ENCODE measurements around the gene SCARF1.
A peak's percentile ranks its signal among the peaks of the same experiment; 100 is the strongest.

The SCARF1 gene

DNA sequence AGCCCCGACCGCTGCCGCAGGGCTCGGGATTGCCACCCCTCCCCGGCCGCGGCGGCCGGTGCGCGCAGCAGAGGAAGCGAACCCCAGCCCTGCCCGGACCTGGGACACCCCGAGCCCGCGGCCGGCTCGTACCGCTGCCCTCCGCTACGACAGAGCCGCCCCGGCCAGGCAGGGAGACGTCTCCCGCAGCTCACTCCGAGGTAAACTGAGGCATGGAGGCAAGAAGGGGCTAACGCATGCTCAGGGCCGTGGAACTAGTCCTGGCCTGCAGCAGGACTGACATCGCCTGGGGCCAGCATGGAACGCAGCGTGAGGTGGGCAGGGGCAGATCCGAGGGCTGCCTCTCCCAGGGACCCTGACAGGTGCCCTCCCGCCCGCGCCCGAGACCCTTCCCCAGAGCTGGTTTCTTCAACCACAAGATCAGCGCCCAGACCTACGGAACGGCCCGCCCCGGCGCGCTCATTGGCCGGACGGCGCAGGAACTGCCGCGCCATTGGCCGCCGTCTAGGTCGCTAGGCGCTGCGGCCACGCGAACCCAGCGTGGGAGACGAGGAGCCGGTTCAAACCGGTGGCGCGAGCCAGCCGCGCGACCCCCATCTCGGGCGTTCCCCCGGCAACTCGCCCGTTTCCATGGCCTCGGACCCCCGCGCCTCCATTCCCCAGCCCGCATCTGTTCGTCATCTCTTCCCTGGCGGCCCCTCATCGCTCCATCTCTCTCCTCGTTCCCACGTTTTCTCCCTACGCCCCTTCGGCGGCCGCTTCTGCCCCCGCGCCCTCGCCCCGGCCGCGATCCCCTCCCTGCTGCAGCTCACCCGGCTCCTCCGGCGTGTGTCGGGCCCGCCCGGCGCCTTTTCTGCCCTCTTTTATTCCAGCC is 17.3 kb downstream of the SCARF1 start, which contains the start of gene SLC43A2:
Gene SLC43A2 (minus strand): TSS at position 853 of the 874 bp plus-strand sequence. CDS start 960 bp downstream, outside the sequence.
- DNase-seq (ENCODE audit: low spot score) = peak; percentile 87

DNA sequence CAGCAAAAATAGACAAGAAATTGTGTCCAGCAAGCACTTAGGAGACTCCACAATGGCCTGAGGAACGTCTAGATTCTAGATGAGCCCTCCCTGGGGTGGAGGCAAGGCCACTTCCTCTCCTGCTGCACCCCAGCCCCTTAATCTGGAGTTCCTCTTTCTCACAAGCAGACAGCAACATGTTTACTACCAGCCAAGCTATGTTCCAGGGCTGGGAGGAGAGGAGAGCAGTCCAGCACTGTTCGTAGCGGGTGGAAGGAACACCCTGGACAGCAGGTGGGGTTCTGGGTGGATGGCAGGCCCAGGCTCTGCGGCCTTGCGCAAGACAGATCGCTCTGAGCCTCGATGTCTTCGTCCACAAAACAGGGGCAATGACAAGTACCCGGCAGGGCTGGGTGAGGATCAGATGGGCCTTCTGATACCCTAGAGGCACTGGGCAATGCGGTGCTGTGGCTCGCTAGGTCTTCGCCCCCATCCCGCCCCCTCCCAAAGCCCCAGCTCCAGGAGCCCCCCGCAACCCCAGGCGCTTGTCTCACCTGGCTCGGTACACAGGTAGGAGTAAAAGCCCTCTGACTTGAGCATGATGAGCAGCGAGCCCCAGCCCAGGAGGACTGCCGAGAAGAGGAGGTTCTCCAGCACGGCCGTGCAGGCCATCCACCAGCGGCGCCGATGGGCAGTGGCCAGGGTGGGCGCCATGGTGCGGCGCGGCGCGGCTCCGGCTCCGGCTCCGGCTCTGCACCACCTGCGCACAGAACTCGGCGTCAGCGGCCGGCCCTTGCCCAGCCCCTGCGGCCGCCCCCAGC is 18.1 kb downstream of the SCARF1 start:
- DNase-seq (ENCODE audit: low spot score) = no peak

- DNase-seq (ENCODE audit: low spot score) = no peak
These were observed 19.2 kb downstream of the SCARF1 start for GRCh38 chr17:1626333-1626732.

- DNase-seq (ENCODE audit: low spot score) = no peak
These were observed 20.0 kb downstream of the SCARF1 start for GRCh38 chr17:1625581-1625980.

GRCh38 chr17:1625053-1625452 is 20.5 kb downstream of the SCARF1 start:
- no peak for DNase-seq (ENCODE audit: low spot score)

DNA sequence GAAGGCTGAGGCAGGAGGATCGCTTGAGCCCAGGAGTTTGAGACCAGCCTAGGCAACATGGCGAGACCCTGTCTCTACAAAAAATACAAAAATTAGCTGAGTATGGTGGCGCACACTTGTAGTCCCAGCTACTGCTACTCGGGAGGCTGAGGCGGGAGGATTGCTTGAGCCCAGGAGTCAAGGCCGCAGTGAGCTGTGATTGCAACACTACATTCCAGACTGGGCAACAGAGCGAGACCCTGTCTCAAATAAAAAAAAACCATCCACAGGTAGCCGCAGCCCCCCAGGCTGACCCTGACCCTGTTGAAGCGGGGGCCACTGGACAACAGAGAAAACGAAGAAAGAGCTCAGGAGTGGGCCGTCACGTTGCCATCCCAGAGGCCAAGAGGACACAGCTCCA is 20.9 kb downstream of the SCARF1 start:
- DNase-seq (ENCODE audit: low spot score) = no peak

GRCh38 chr17:1623057-1623630 is 22.4 kb downstream of the SCARF1 start:
- DNase-seq (ENCODE audit: low spot score) = no peak

DNA sequence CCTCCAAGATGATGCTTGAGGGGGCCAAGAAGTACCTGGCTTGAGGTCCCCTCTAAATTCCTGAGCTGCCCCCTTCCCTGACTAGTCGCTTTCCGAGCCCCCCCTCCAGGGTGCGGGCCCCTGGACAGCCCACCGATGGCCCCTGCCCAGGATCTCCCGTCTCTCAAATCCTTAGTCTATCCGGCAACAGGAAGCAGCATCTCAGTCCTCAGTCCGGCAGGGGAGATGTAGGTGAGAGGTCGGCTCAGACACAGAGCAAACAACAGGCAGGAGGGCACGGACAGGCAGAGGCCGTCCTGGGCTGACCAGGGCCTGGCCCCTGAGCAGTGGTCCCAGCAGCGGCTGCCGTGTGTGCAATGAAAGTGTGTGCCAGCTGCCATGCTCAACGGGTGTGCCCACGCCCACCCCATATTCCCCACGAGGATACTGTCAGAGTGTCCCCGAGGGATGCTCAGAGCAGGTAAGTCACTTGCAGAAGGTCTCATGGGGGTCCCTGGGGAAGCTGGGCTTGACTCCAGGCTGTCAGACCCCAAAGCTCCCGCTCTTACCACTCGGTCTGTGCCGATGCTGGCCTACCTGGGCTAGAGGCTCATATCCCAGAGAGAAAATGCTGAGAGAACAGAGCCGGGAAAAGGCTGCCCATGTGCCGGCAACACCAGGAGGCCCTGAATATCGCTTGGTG is 24.1 kb downstream of the SCARF1 start:
- DNase-seq (ENCODE audit: low spot score) = no peak

DNA sequence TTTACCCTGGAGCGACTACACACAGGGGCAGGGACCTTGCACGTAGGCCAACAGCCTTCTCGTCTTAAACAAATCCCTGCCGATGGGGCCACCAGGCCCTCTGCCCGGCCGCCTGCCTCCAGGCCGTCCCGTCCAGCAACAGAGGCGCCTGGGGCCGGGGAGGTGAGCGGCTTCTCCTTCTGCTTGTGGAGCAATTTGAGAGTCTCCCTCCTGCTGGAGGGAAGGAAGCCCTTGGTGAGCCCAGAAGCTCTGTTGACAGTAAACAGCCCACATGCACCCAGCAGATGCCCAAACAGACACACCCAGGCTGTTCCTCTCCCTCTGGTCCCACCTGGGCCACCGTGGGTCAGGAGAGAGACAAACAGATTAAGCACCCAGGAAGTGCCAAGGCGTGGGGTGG is 25.0 kb downstream of the SCARF1 start:
- DNase-seq (ENCODE audit: low spot score) = no peak

DNA sequence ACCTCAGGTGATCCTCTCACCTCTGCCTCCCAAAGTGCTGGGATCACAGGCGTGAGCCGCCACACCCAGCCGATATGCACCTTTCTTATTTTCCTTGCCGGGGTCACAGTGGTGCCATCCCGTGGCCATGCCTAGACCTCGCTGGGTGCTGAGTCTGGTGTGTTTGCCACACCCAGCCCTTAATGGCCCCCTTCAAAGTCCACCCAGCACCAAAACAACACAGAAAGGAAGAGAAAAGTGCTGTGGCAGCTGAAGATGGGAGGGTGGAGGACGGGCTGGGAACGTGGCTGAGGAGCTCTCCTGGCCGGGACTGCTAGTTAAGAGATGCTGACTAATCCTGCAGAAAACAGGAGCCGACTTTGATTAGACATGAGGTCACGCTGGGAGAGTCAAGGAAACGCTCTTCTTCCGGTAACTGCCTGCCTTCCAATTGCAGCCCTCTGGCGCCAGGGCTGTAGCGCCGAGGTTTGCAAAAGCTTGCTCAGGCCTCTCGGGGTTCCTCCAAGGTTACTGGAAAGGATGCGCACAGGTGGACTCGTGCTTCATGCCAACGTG is 27.8 kb downstream of the SCARF1 start:
- no peak for DNase-seq (ENCODE audit: low spot score)

- DNase-seq (ENCODE audit: low spot score) = no peak
These were observed 29.4 kb downstream of the SCARF1 start for GRCh38 chr17:1616101-1616500.

DNA sequence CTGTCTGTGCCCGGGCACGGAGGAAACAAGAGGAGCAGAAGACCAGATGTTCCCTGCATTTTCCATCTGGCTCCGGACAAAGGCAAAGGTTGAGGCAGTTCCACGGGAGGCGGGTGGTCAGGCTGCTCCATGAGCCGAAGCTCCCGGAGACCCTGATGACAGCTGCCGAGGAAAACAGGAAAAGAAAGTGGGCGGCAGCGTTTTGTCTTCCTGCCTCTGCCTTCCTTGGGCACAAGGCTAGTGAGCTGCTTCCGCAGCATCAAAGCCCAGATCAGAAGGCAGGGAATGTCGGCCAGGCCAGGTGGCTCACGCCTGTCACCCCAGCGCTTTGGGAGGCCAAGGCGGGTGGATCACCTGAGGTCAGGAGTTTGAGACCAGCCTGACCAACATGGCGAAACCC is 33.1 kb downstream of the SCARF1 start:
- DNase-seq (ENCODE audit: low spot score) = no peak

- no peak for DNase-seq (ENCODE audit: low spot score)
These were observed 33.8 kb downstream of the SCARF1 start for GRCh38 chr17:1611715-1612114.

GRCh38 chr17:1608676-1609075 is 36.9 kb downstream of the SCARF1 start:
- DNase-seq (ENCODE audit: low spot score) = no peak

- DNase-seq (ENCODE audit: low spot score) = no peak
These were observed 37.6 kb downstream of the SCARF1 start for GRCh38 chr17:1607971-1608320.

- no peak for DNase-seq (ENCODE audit: low spot score)
These were observed 39.1 kb downstream of the SCARF1 start for GRCh38 chr17:1606352-1606985.

DNA sequence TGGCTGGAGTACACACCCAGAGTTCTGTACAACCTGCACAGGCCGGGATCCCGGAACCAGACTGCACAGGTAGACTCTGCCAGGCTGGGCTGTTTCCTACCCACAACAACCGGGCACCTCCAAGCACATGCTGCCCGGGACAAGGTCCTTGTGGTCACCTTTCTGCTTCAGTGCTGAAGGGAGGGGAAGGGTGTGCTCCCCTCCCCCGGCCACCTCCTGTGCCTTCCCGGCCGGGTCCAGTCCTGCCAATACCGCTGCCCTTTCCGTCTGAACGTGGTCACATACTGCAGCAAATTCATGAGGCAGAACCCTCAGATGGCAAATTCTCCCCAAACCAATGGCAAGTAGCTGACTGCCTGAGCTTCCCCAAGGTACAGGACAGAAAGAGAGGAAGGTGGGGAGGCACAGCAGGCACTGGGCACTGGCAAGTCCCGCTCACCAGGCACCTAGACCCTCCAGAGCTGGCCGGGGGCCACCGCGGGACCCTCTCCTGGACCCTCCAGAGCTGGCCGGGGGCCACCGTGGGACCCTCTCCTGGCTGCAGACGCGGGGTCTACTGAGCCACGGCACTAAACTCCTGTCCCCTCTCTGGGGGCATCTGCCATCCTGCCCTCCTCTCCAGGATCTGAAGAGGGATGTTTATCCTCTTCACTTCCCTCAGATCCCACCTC is 39.7 kb downstream of the SCARF1 start:
- no peak for DNase-seq (ENCODE audit: low spot score)

GRCh38 chr17:1604831-1605528 is 40.6 kb downstream of the SCARF1 start:
- DNase-seq (ENCODE audit: low spot score) = no peak

DNA sequence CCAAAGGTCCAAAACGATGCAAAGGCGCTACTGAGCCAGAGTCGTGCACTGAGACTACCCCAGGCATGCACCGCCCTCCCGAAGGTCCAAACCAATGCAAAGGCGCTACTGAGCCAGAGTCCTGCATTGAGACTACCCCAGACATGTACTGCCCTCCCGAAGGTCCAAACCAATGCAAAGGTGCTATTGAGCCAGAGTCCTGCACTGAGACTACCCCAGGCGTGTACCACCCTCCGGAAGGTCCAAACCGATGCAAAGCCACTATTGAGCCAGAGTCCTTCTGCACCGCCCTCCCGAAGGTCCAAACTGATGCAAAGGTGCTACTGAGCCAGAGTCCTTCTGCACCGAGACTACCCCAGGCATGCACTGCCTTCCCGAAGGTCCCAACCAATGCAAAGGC is 44.0 kb downstream of the SCARF1 start:
- no peak for DNase-seq (ENCODE audit: low spot score)

- DNase-seq (ENCODE audit: low spot score) = no peak
These were observed 47.0 kb downstream of the SCARF1 start for GRCh38 chr17:1598399-1599095.

Measured in RKO (cell line).